Neural cell (in vitro differentiated cells): ENCODE measurements around the gene FAM171A2. TPM values are rescaled to one million over a fixed set of nuclear protein-coding genes. Genes with fewer than 3 reads are reported as not detected.

Source experiments
- H2AFZ ChIP-seq: fragments of 200-600, 300-800 bp; sonication (generic), shearing (Covaris generic); 2 replicates; pipeline ENCODE4 v1.6.0; 2014; ENCODE audit warnings: low read depth, mild to moderate bottlenecking, antibody characterized with exemption, low read length, moderate library complexity
- H3F3A ChIP-seq: fragments of 200-600 bp; shearing (Covaris generic); 2 replicates; pipeline ENCODE4 v1.6.1; 2016; ENCODE audit warnings: mild to moderate bottlenecking, moderate library complexity, mixed read lengths, antibody characterized with exemption, low read length; ENCODE audit not compliant: insufficient read depth, poor library complexity, severe bottlenecking
- H3K27ac ChIP-seq: fragments of 200-600, 300-800 bp; sonication (generic), shearing (Covaris generic); 2 replicates; pipeline ENCODE4 v1.5.1; 2014; ENCODE audit warnings: mild to moderate bottlenecking, low read length, moderate library complexity
- H3K27me3 ChIP-seq: fragments of 300-800, 200-600 bp; sonication (generic), shearing (Covaris generic); 2 replicates; pipeline ENCODE4 v1.6.0; 2014; ENCODE audit warnings: mild to moderate bottlenecking, low read depth, low read length, moderate library complexity; ENCODE audit not compliant: insufficient read depth
- H3K36me3 ChIP-seq: fragments of 300-800, 200-600 bp; sonication (generic), shearing (Covaris generic); 2 replicates; pipeline ENCODE4 v1.5.1; 2014; ENCODE audit warnings: mild to moderate bottlenecking, antibody characterized with exemption, low read length, moderate library complexity; ENCODE audit not compliant: insufficient read depth
- H3K4me2 ChIP-seq: fragments of 300-800, 200-600 bp; sonication (generic), shearing (Covaris generic); 2 replicates; pipeline ENCODE4 v1.6.0; 2014; ENCODE audit warnings: mild to moderate bottlenecking, low read length
- H3K4me3 ChIP-seq: fragments of 300-800, 200-600 bp; sonication (generic), shearing (Covaris generic); 2 replicates; pipeline ENCODE4 v1.5.1; 2014; ENCODE audit warnings: mild to moderate bottlenecking, low read length, moderate library complexity
- H3K79me2 ChIP-seq: fragments of 200-600 bp; shearing (Covaris generic); replicated peaks from 2 replicates; pipeline ENCODE4 v1.6.0; 2014; ENCODE audit warnings: mild to moderate bottlenecking, low read length, moderate library complexity; ENCODE audit not compliant: insufficient read depth
- H3K9ac ChIP-seq: fragments of 300-800, 200-600 bp; sonication (generic), shearing (Covaris generic); 2 replicates; pipeline ENCODE4 v1.6.1; 2016; ENCODE audit warnings: mild to moderate bottlenecking, low read length, mixed read lengths
- H3K9me2 ChIP-seq: fragments of 200-600 bp; shearing (Covaris generic); 2 replicates; pipeline ENCODE4 v1.6.1; 2016; ENCODE audit warnings: mild to moderate bottlenecking, low read length, mixed read lengths; ENCODE audit not compliant: insufficient read depth
- H3K9me3 ChIP-seq: fragments of 200-600, 300-800 bp; sonication (generic), shearing (Covaris generic); 2 replicates; pipeline ENCODE4 v1.6.1; 2016; ENCODE audit warnings: mild to moderate bottlenecking, mixed run types, low read length, moderate library complexity, mixed read lengths
- H4K20me1 ChIP-seq: fragments of 200-600 bp; shearing (Covaris generic); 2 replicates; pipeline ENCODE4 v1.6.1; 2016; ENCODE audit warnings: mild to moderate bottlenecking, mixed run types; ENCODE audit not compliant: insufficient read depth
- EP300 ChIP-seq: fragments of 450-650 bp; conservative IDR thresholded peaks from 2 replicates; pipeline ENCODE4 v1.6.1; 2014; ENCODE audit warnings: antibody characterized with exemption, mild to moderate bottlenecking, moderate library complexity; ENCODE audit not compliant: poor library complexity, severe bottlenecking
- EZH2 ChIP-seq: fragments of 200-600, 300-800 bp; shearing (Covaris generic), sonication (generic); IDR thresholded peaks from 2 replicates; pipeline ENCODE4 v1.6.1; 2014; ENCODE audit warnings: antibody characterized with exemption, low read length, borderline replicate concordance, mild to moderate bottlenecking; ENCODE audit not compliant: insufficient read depth, poor library complexity, severe bottlenecking
- MXI1 ChIP-seq: fragments of 450-650 bp; conservative IDR thresholded peaks from 2 replicates; pipeline ENCODE4 v1.6.1; 2014; ENCODE audit warnings: antibody characterized with exemption, mild to moderate bottlenecking; ENCODE audit not compliant: poor library complexity, severe bottlenecking
- POLR2AphosphoS5 ChIP-seq: IDR thresholded peaks from 2 replicates; pipeline ENCODE4 v1.6.1; 2012
- RAD21 ChIP-seq: fragments of 450-650 bp; conservative IDR thresholded peaks from 2 replicates; pipeline ENCODE4 v1.6.1; 2014; ENCODE audit warnings: antibody characterized with exemption, mild to moderate bottlenecking, moderate library complexity
- SMC3 ChIP-seq: fragments of 450-650 bp; conservative IDR thresholded peaks from 2 replicates; pipeline ENCODE4 v1.6.1; 2014; ENCODE audit warnings: antibody characterized with exemption, mild to moderate bottlenecking, moderate library complexity; ENCODE audit not compliant: poor library complexity
- TAF1 ChIP-seq: IDR thresholded peaks from 2 replicates; pipeline ENCODE4 v1.6.1; 2012; ENCODE audit warnings: low read depth
- polyA plus RNA-seq: library from polyadenylated mRNA; depleted of rRNA; stranded (reverse); fragments of >200 nt; gene quantifications from 2 replicates; pipeline ENCODE4 v1.2.3, GENCODE V29; 2014
- TF ChIP-seq, protein P1 (sequence below): IDR thresholded peaks from 2 replicates; pipeline ENCODE4 v1.6.1; 2012; ENCODE audit warnings: borderline replicate concordance
- TF ChIP-seq, protein P2 (sequence below): fragments of 450-650 bp; IDR thresholded peaks from 2 replicates; pipeline ENCODE4 v1.5.1; 2014; ENCODE audit warnings: antibody characterized with exemption, mild to moderate bottlenecking, moderate library complexity; ENCODE audit not compliant: poor library complexity, severe bottlenecking

The FAM171A2 gene
- polyA plus RNA-seq, 1 donor from 2014 or later, result 73.6 TPM

DNA sequence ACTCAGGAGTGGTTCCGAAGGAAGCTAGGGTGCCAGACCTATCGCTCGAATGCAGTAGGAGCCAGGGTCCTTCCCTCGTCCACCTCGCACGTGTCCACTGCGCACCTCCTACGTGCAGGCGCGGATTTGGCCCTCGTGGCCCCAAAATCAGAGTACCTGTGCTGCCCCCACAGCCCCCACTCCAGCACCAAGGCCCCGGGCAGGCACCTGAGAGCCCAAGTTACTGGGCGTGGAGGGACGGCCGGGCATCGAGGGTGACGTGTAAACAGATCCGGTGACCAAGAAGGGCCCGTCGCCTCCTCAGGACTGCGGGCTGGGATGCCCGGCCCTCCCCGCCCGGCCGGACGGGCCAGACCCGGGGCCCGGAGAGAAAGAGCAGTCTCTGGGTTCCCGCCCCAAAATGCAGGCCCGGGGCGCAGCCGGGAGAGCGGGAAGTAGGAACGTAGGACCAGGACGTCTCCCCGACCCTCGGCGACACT, 39.5 kb downstream of the FAM171A2 start:
- Histone ChIP-seq H2AFZ (no peak overlapping the region), H3K27ac (no peak overlapping the region), H3K27me3 (peaks cover 7% of the 10 kb centered on the region), H3K4me2 (peak overlapping the region; percentile 78), H3K4me3 (peak overlapping the region; percentile 95), H3K9me3 (no peaks in the 10 kb centered on the region), H4K20me1 (no peaks in the 10 kb centered on the region), H3K9me2 (no peaks in the 10 kb centered on the region), H3F3A (no peaks in the 10 kb centered on the region), H3K36me3 (no peaks in the 10 kb centered on the region), H3K9ac (peak overlapping the region; percentile 69), H3K79me2 (peaks cover 5% of the 10 kb centered on the region)
- TF ChIP-seq EZH2, result no peak
- TF ChIP-seq, protein P1, sequence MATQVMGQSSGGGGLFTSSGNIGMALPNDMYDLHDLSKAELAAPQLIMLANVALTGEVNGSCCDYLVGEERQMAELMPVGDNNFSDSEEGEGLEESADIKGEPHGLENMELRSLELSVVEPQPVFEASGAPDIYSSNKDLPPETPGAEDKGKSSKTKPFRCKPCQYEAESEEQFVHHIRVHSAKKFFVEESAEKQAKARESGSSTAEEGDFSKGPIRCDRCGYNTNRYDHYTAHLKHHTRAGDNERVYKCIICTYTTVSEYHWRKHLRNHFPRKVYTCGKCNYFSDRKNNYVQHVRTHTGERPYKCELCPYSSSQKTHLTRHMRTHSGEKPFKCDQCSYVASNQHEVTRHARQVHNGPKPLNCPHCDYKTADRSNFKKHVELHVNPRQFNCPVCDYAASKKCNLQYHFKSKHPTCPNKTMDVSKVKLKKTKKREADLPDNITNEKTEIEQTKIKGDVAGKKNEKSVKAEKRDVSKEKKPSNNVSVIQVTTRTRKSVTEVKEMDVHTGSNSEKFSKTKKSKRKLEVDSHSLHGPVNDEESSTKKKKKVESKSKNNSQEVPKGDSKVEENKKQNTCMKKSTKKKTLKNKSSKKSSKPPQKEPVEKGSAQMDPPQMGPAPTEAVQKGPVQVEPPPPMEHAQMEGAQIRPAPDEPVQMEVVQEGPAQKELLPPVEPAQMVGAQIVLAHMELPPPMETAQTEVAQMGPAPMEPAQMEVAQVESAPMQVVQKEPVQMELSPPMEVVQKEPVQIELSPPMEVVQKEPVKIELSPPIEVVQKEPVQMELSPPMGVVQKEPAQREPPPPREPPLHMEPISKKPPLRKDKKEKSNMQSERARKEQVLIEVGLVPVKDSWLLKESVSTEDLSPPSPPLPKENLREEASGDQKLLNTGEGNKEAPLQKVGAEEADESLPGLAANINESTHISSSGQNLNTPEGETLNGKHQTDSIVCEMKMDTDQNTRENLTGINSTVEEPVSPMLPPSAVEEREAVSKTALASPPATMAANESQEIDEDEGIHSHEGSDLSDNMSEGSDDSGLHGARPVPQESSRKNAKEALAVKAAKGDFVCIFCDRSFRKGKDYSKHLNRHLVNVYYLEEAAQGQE, result no peak
- no peak for TF ChIP-seq EP300
- no peak for TF ChIP-seq MXI1
- TF ChIP-seq, protein P2, sequence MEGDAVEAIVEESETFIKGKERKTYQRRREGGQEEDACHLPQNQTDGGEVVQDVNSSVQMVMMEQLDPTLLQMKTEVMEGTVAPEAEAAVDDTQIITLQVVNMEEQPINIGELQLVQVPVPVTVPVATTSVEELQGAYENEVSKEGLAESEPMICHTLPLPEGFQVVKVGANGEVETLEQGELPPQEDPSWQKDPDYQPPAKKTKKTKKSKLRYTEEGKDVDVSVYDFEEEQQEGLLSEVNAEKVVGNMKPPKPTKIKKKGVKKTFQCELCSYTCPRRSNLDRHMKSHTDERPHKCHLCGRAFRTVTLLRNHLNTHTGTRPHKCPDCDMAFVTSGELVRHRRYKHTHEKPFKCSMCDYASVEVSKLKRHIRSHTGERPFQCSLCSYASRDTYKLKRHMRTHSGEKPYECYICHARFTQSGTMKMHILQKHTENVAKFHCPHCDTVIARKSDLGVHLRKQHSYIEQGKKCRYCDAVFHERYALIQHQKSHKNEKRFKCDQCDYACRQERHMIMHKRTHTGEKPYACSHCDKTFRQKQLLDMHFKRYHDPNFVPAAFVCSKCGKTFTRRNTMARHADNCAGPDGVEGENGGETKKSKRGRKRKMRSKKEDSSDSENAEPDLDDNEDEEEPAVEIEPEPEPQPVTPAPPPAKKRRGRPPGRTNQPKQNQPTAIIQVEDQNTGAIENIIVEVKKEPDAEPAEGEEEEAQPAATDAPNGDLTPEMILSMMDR, result no peak
- no peak for TF ChIP-seq RAD21
- peak; percentile 1 for TF ChIP-seq TAF1
- no peak for TF ChIP-seq POLR2AphosphoS5

- no peak overlapping the region for H2AFZ ChIP-seq
- no peaks in the 10 kb centered on the region for H4K20me1 ChIP-seq
- peak overlapping the region; percentile 95 for H3K4me3 ChIP-seq
- H3K9ac ChIP-seq, result peak overlapping the region; percentile 69
- H3K9me3 ChIP-seq, result no peaks in the 10 kb centered on the region
- no peak overlapping the region for H3K27ac ChIP-seq
- no peaks in the 10 kb centered on the region for H3F3A ChIP-seq
- H3K9me2 ChIP-seq, result no peaks in the 10 kb centered on the region
- peaks cover 5% of the 10 kb centered on the region for H3K79me2 ChIP-seq
- H3K36me3 ChIP-seq, result no peaks in the 10 kb centered on the region
- peak overlapping the region; percentile 78 for H3K4me2 ChIP-seq
- TF ChIP-seq POLR2AphosphoS5 (no peak), SMC3 (no peak), MXI1 (no peak), RAD21 (no peak)
- peaks cover 7% of the 10 kb centered on the region for H3K27me3 ChIP-seq
Measured at GRCh38 chr17:44323359-44324091, 40.1 kb downstream of the FAM171A2 start.
